ENCODE measurements around the gene ITIH4. TPM values are rescaled to one million over a fixed set of nuclear protein-coding genes. Genes with fewer than 3 reads are reported as not detected.

The ITIH4 gene
- total and polyA plus RNA-seq, 10 of the 15 experiments (the other 5 are each of a cell fraction or from before 2014, with no cell fraction given), result 0.64 to 4.1 (median 1.3) TPM

- ChIA-PET CTCF (interaction anchor here (1.1 to 2.4 kb wide), 5 partner anchors 11 to 86 kb away, joined by 4 to 11 read pairs (median 5); partner anchors contain the start of gene STIMATE), POLR2A (no interaction called here), RAD21 (ENCODE audit: unreplicated experiment) (no interaction called here), SMC1A (ENCODE audit: uncharacterized antibody, unreplicated experiment) (interaction anchor here (1.3 to 1.9 kb wide), 2 partner anchors 55 to 78 kb away, joined by 4 read pairs; no protein-coding TSS in a partner anchor)
- H3K27me3 ChIP-seq (replicated peaks in 1 of 2; ENCODE audit: control insufficient read depth in 2 of 2, insufficient read depth in 2 of 2, low read length in 1 of 2), result no peaks in the 10 kb centered on the region
- FAIRE-seq, result no peak
- no peak overlapping the region for H2AFZ ChIP-seq (ENCODE audit: control insufficient read depth, low read depth, low read length)
- peaks cover 8% of the 10 kb centered on the region for H3K4me1 ChIP-seq (ENCODE audit: control insufficient read depth, insufficient read depth, low read length)
- no peaks in the 10 kb centered on the region for H3K9me3 ChIP-seq (replicated peaks; ENCODE audit: control insufficient read depth, insufficient read depth, low read length)
- intact Hi-C loops (cut with micrococcal nuclease; ENCODE audit: unreplicated experiment) (no loop called here), in situ Hi-C loops (cut with MboI) (loop anchor here (10.0 kb wide), 1 partner anchor 225 kb away; no protein-coding TSS in a partner anchor)
- no peak overlapping the region for H3K4me3 ChIP-seq
- H3K36me3 ChIP-seq (ENCODE audit: control insufficient read depth in 2 of 2, insufficient read depth in 2 of 2, low read length in 1 of 2), result peaks cover 14 to 18% of the 10 kb centered on the region in 2 experiments
- BruUV-seq (replicated peaks), result no TSS peak
- H4K20me1 ChIP-seq (ENCODE audit: control insufficient read depth, insufficient read depth), result no peaks in the 10 kb centered on the region
- no peak for TF ChIP-seq TCF12 (IDR thresholded peaks at IDR 0.05; ENCODE audit: low read depth, low read length)
- no peak for TF ChIP-seq ZNF622 (IDR thresholded peaks at IDR 0.05)
- no peak for TF ChIP-seq ATF7 (IDR thresholded peaks at IDR 0.05; ENCODE audit: low read depth)
- no peak for TF ChIP-seq ZNF24 (IDR thresholded peaks at IDR 0.05)
- no peak for TF ChIP-seq SP1 (IDR thresholded peaks at IDR 0.05; ENCODE audit: low read depth, low read length)
- no peak for TF ChIP-seq E4F1 (IDR thresholded peaks at IDR 0.05; ENCODE audit: borderline replicate concordance, partially characterized antibody)
- no peak overlapping the region for H3K4me2 ChIP-seq (ENCODE audit: control insufficient read depth, insufficient read depth)
- no peak for DNase-seq (ENCODE audit: low read depth, low spot score)
- WGBS (ENCODE audit: insufficient coverage, insufficient replicate concordance, low lambda C conversion rate, missing lambda C conversion rate), result 95% methylated on average over 15 of the region's 15 CpGs
- no peak overlapping the region for H3K27ac ChIP-seq (ENCODE audit: control insufficient read depth, insufficient read depth)
- no peak for ATAC-seq
- no peaks in the 10 kb centered on the region for H3K79me2 ChIP-seq (ENCODE audit: control insufficient read depth, insufficient read depth, low read length)
- no peak overlapping the region for H3K9ac ChIP-seq (ENCODE audit: control insufficient read depth, insufficient read depth, low read length)
Measured at GRCh38 chr3:52849656-52850055, 19.2 kb upstream of the ITIH4 start.

All from GM12878 (cell line).